ENCODE data around the gene TMEM9. TPM values are rescaled to one million over a fixed set of nuclear protein-coding genes. Genes with fewer than 3 reads are reported as not detected.

TMEM9 gene
- total and polyA plus RNA-seq, 2 experiments from 2014 or later, result 99.4 to 104 TPM

GRCh38 chr1:201136355-201137023 lies 17.8 kb downstream of the TMEM9 start:
- H3K27me3 ChIP-seq, result no peaks in the 10 kb centered on the region
- TF ChIP-seq EZH2phosphoT487 (IDR thresholded peaks at IDR 0.05; ENCODE audit: low read depth, severe bottlenecking, unreplicated experiment), result no peak
- no peak for TF ChIP-seq EZH2 (IDR thresholded peaks at IDR 0.05; ENCODE audit: borderline replicate concordance)
- H3K4me1 ChIP-seq (ENCODE audit: insufficient read depth), result peaks cover 12% of the 10 kb centered on the region
- no peak overlapping the region for H2AFZ ChIP-seq
- H3K4me2 ChIP-seq, result no peak overlapping the region
- no peaks in the 10 kb centered on the region for H3K36me3 ChIP-seq (replicated peaks; ENCODE audit: insufficient read depth, low read depth)
- H3K27ac ChIP-seq, result no peak overlapping the region
- H4K20me1 ChIP-seq (ENCODE audit: insufficient read depth, poor library complexity, severe bottlenecking), result no peaks in the 10 kb centered on the region
- H3K4me3 ChIP-seq, result no peak overlapping the region
- no peaks in the 10 kb centered on the region for H3K9me2 ChIP-seq (replicated peaks; ENCODE audit: insufficient read depth)
- 64% methylated on average over 8 of the region's 8 CpGs for WGBS (ENCODE audit: low lambda C conversion rate, missing lambda C conversion rate)
- no peaks in the 10 kb centered on the region for H3K79me2 ChIP-seq
- no peaks in the 10 kb centered on the region for H3K9me3 ChIP-seq (ENCODE audit: low read depth)
- no peak for DNase-seq (ENCODE audit: low spot score)

- Histone ChIP-seq H2AFZ (no peak overlapping the region), H3K9me2 (replicated peaks; ENCODE audit: insufficient read depth) (no peaks in the 10 kb centered on the region), H3K36me3 (replicated peaks; ENCODE audit: insufficient read depth, low read depth) (no peaks in the 10 kb centered on the region), H3K4me1 (ENCODE audit: insufficient read depth) (peaks cover 5% of the 10 kb centered on the region), H3K4me3 (no peak overlapping the region), H3K79me2 (no peaks in the 10 kb centered on the region), H3K9me3 (ENCODE audit: low read depth) (no peaks in the 10 kb centered on the region), H3K4me2 (no peak overlapping the region), H4K20me1 (ENCODE audit: insufficient read depth, poor library complexity, severe bottlenecking) (no peaks in the 10 kb centered on the region), H3K27me3 (no peaks in the 10 kb centered on the region), H3K27ac (no peak overlapping the region)
- TF ChIP-seq EZH2 (IDR thresholded peaks at IDR 0.05; ENCODE audit: borderline replicate concordance), result no peak
- TF ChIP-seq CTCF (IDR thresholded peaks at IDR 0.05; ENCODE audit: poor library complexity), result no peak
- TF ChIP-seq EZH2phosphoT487 (IDR thresholded peaks at IDR 0.05; ENCODE audit: low read depth, severe bottlenecking, unreplicated experiment), result no peak
- no peak for DNase-seq (ENCODE audit: low spot score)
- 92% methylated on average over 6 of the region's 6 CpGs for WGBS (ENCODE audit: low lambda C conversion rate, missing lambda C conversion rate)
Measured at GRCh38 chr1:201134405-201134804, 19.9 kb downstream of the TMEM9 start.

- no peaks in the 10 kb centered on the region for H3K36me3 ChIP-seq (replicated peaks; ENCODE audit: insufficient read depth, low read depth)
- no peaks in the 10 kb centered on the region for H3K27me3 ChIP-seq
- no peak overlapping the region for H2AFZ ChIP-seq
- 70% methylated on average over 4 of the region's 4 CpGs for WGBS (ENCODE audit: low lambda C conversion rate, missing lambda C conversion rate)
- TF ChIP-seq CTCF (IDR thresholded peaks at IDR 0.05; ENCODE audit: poor library complexity) (no peak), EZH2 (IDR thresholded peaks at IDR 0.05; ENCODE audit: borderline replicate concordance) (no peak), EZH2phosphoT487 (IDR thresholded peaks at IDR 0.05; ENCODE audit: low read depth, severe bottlenecking, unreplicated experiment) (no peak)
- H3K9me3 ChIP-seq (ENCODE audit: low read depth), result no peaks in the 10 kb centered on the region
- no peaks in the 10 kb centered on the region for H3K79me2 ChIP-seq
- DNase-seq (ENCODE audit: low spot score), result no peak
- no peaks in the 10 kb centered on the region for H3K4me1 ChIP-seq (ENCODE audit: insufficient read depth)
- no peak overlapping the region for H3K27ac ChIP-seq
- no peak overlapping the region for H3K4me2 ChIP-seq
- no peaks in the 10 kb centered on the region for H4K20me1 ChIP-seq (ENCODE audit: insufficient read depth, poor library complexity, severe bottlenecking)
- H3K9me2 ChIP-seq (replicated peaks; ENCODE audit: insufficient read depth), result no peaks in the 10 kb centered on the region
- no peak overlapping the region for H3K4me3 ChIP-seq
Measured at GRCh38 chr1:201131398-201131797, 22.9 kb downstream of the TMEM9 start.

- no peaks in the 10 kb centered on the region for H3K4me1 ChIP-seq (ENCODE audit: insufficient read depth)
Measured at GRCh38 chr1:201128962-201129361, 25.3 kb downstream of the TMEM9 start.

More at GRCh38 chr1:201128962-201129361, 25.3 kb downstream of the TMEM9 start:
- no peak for DNase-seq (ENCODE audit: low spot score)
- H3K36me3 ChIP-seq (replicated peaks; ENCODE audit: insufficient read depth, low read depth), result no peaks in the 10 kb centered on the region
- WGBS (ENCODE audit: low lambda C conversion rate, missing lambda C conversion rate), result 96% methylated on average over 13 of the region's 13 CpGs
- no peak overlapping the region for H3K4me3 ChIP-seq
- H3K9me3 ChIP-seq (ENCODE audit: low read depth), result no peaks in the 10 kb centered on the region
- TF ChIP-seq EZH2phosphoT487 (IDR thresholded peaks at IDR 0.05; ENCODE audit: low read depth, severe bottlenecking, unreplicated experiment) (no peak), EZH2 (IDR thresholded peaks at IDR 0.05; ENCODE audit: borderline replicate concordance) (no peak), CTCF (IDR thresholded peaks at IDR 0.05; ENCODE audit: poor library complexity) (no peak)
- H3K79me2 ChIP-seq, result no peaks in the 10 kb centered on the region
- H2AFZ ChIP-seq, result no peak overlapping the region
- no peaks in the 10 kb centered on the region for H3K9me2 ChIP-seq (replicated peaks; ENCODE audit: insufficient read depth)
- no peak overlapping the region for H3K4me2 ChIP-seq
- H3K27ac ChIP-seq, result no peak overlapping the region
- no peaks in the 10 kb centered on the region for H4K20me1 ChIP-seq (ENCODE audit: insufficient read depth, poor library complexity, severe bottlenecking)
- H3K27me3 ChIP-seq, result no peaks in the 10 kb centered on the region
